ENCODE results near the gene KRTAP5-6.
"Not testable (repeated sequence)": the region's sequence is repeated elsewhere in the genome, so short reads cannot be mapped to it uniquely, and the experiment has no call there.

The KRTAP5-6 gene

GRCh38 chr11:1661454-1662269 is 35.3 kb upstream of the KRTAP5-6 start:
- DNase-seq = not testable (repeated sequence)

- not testable (repeated sequence) for DNase-seq
Measured at GRCh38 chr11:1662699-1663283, 34.2 kb upstream of the KRTAP5-6 start.

GRCh38 chr11:1665313-1665712 is 31.7 kb upstream of the KRTAP5-6 start:
- no peak for DNase-seq

- no peak for DNase-seq
Measured at GRCh38 chr11:1667121-1667850, 29.7 kb upstream of the KRTAP5-6 start.

GRCh38 chr11:1667906-1668305 is 29.1 kb upstream of the KRTAP5-6 start:
- DNase-seq = no peak

- DNase-seq = no peak
Measured at GRCh38 chr11:1668911-1669473, 28.0 kb upstream of the KRTAP5-6 start.

- no peak for DNase-seq
Measured at GRCh38 chr11:1669546-1670218, 27.3 kb upstream of the KRTAP5-6 start.

- not testable (repeated sequence) for DNase-seq
Measured at GRCh38 chr11:1670457-1670856, 26.5 kb upstream of the KRTAP5-6 start.

- DNase-seq = no peak
Measured at GRCh38 chr11:1670905-1671371, 26.1 kb upstream of the KRTAP5-6 start.

GRCh38 chr11:1671658-1672057 is 25.3 kb upstream of the KRTAP5-6 start:
- DNase-seq = no peak

- DNase-seq = no peak
Measured at GRCh38 chr11:1672613-1673350, 24.2 kb upstream of the KRTAP5-6 start.

- DNase-seq = no peak
Measured at GRCh38 chr11:1673446-1674172, 23.4 kb upstream of the KRTAP5-6 start.

- DNase-seq = no peak
Measured at GRCh38 chr11:1674173-1675131, 22.5 kb upstream of the KRTAP5-6 start.

GRCh38 chr11:1675536-1676228 is 21.3 kb upstream of the KRTAP5-6 start:
- DNase-seq = no peak

- no peak for DNase-seq
Measured at GRCh38 chr11:1676229-1676740, 20.7 kb upstream of the KRTAP5-6 start.

- DNase-seq = no peak
Measured at GRCh38 chr11:1679881-1680280, 17.1 kb upstream of the KRTAP5-6 start.

GRCh38 chr11:1682225-1682905 is 14.6 kb upstream of the KRTAP5-6 start:
- no peak for DNase-seq

- not testable (repeated sequence) for DNase-seq
Measured at GRCh38 chr11:1683216-1683615, 13.8 kb upstream of the KRTAP5-6 start.
